Tibial nerve (tissue), 3 donors: ENCODE data around the gene CDHR5.

ENCODE experiments used
- EP300 ChIP-seq, 2 donors: sonication (generic); formaldehyde crosslinking; IDR thresholded peaks; one replicate each; pipeline ENCODE4 v1.6.1; 2017; ENCODE audit warnings: antibody characterized with exemption in 2 of 2, mild to moderate bottlenecking in 1 of 2
- POLR2A ChIP-seq, 2 donors: fragments of 450-650 bp; IDR thresholded peaks; one replicate each; pipeline ENCODE4 v1.6.1; 2017; ENCODE audit warnings: antibody characterized with exemption in 2 of 2, mild to moderate bottlenecking in 2 of 2, moderate library complexity in 2 of 2

- TF ChIP-seq POLR2A (IDR thresholded peaks at IDR 0.05): no peak
- no peak for TF ChIP-seq EP300 (IDR thresholded peaks at IDR 0.05)
Measured at GRCh38 chr11:613369-613968, 11.3 kb downstream of the CDHR5 start.
